ENCODE results near the gene HLX. TPM values are rescaled to one million over a fixed set of nuclear protein-coding genes. Genes with fewer than 3 reads are reported as not detected.

The HLX gene
- total RNA-seq, 1 experiment from 2014 or later, result 1.8 TPM

DNA sequence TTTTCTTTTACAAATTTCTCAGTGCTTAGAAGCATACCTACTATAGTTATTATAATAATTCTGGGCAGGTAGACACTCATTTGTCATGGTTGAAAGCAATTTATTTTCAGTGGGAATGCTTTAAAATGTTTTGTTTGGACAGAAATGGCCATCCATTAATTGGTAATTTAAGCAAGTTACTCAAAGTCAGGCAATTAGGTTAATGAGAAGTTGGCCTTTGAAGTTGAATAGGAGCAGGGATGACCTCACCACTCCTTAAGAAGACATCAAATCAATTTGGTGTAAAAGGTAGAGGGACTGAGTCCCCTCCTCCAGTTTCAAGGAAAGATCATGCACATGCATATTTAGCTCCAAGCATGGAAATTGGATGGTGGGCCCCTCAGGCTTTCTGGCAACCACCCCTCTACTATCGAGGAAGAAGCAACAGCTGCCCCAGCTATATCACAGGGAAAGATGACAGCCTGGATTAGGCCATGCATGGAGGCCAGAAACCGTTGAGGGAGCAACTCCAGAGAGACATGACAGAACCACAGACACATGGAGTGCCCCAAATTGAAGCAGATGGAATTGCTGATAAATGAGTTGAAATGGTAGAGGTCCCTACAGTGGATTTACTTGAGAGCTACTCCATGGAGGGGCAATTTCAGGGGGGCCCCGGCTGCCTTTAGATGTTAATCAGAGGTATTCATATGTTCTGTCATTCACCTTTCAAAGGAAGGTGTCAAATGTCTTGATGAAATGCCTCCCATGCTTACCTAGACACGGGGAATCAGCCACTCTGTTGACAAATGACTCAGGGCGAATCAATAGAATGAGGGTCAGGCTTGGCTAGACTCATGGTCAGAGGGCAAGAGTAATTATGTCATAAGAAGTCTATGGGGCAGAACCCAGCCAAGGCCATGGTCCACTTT lies 26.7 kb downstream of the HLX start:
- Histone ChIP-seq H4K20me1 (ENCODE audit: insufficient read depth) (no peaks in the 10 kb centered on the region), H3K4me1 (ENCODE audit: control insufficient read depth in 1 of 2, insufficient read depth in 2 of 2, low read length in 2 of 2) (no peaks in the 10 kb centered on the region), H3K27me3 (ENCODE audit: insufficient read depth, low read length) (peaks cover 4% of the 10 kb centered on the region; the same call in 1 of the 2 replicates), H3K79me2 (ENCODE audit: insufficient read depth, low read length) (no peaks in the 10 kb centered on the region), H3K9me3 (ENCODE audit: control insufficient read depth in 1 of 2, insufficient read depth in 1 of 2, low read depth in 1 of 2, low read length in 2 of 2) (no peaks in the 10 kb centered on the region), H3K27ac (ENCODE audit: low read depth, low read length) (no peak overlapping the region), H3K9me2 (ENCODE audit: insufficient read depth) (no peaks in the 10 kb centered on the region), H3K9ac (ENCODE audit: low read length) (no peak overlapping the region), H3K36me3 (ENCODE audit: control insufficient read depth in 1 of 2, insufficient read depth in 2 of 2, low read length in 2 of 2) (no peaks in the 10 kb centered on the region), H2AFZ (ENCODE audit: low read depth, low read length, poor library complexity, severe bottlenecking) (no peak overlapping the region), H3K4me3 (replicated peaks in 1 of 2; ENCODE audit: low read depth in 1 of 2, low read length in 2 of 2) (no peak overlapping the region), H3K4me2 (ENCODE audit: low read length) (no peak overlapping the region)
- RAD21 ChIA-PET (ENCODE audit: low non-redundant PET in 1 of 2, low total read pairs in 2 of 2, uncharacterized antibody in 2 of 2, unreplicated experiment in 2 of 2), result no interaction called here
- intact Hi-C loops (cut with micrococcal nuclease), result loop anchor here (10.0 kb wide), 1 partner anchor 529 kb away; no protein-coding TSS in a partner anchor
- TF ChIP-seq ZFX (IDR thresholded peaks at IDR 0.05) (no peak), POLR2A (IDR thresholded peaks at IDR 0.05; ENCODE audit: borderline replicate concordance, extremely low read depth, insufficient read depth, insufficient read length) (no peak), SRF (IDR thresholded peaks at IDR 0.05; ENCODE audit: low read depth) (no peak), EZH2phosphoT487 (IDR thresholded peaks at IDR 0.05; ENCODE audit: borderline replicate concordance) (no peak), TCF7L2 (IDR thresholded peaks at IDR 0.05; ENCODE audit: borderline replicate concordance, extremely low read depth, insufficient read depth, insufficient read length) (no peak), FOSL1 (IDR thresholded peaks at IDR 0.05; ENCODE audit: low read depth) (no peak), RAD21 (IDR thresholded peaks at IDR 0.05; ENCODE audit: low read depth) (no peak), CBX3 (IDR thresholded peaks at IDR 0.05; ENCODE audit: low read depth) (no peak), SP1 (IDR thresholded peaks at IDR 0.05; ENCODE audit: low read depth) (no peak), YY1 (IDR thresholded peaks at IDR 0.05; ENCODE audit: extremely low read depth, insufficient replicate concordance, low read depth, low read length) (no peak), ZNF274 (IDR thresholded peaks at IDR 0.05; ENCODE audit: low read depth, low read length) (no peak), ELF1 (IDR thresholded peaks at IDR 0.05; ENCODE audit: borderline replicate concordance, low read depth) (no peak), EGR1 (IDR thresholded peaks at IDR 0.05; ENCODE audit: low read depth) (no peak)
- TF ChIP-seq, protein P1, sequence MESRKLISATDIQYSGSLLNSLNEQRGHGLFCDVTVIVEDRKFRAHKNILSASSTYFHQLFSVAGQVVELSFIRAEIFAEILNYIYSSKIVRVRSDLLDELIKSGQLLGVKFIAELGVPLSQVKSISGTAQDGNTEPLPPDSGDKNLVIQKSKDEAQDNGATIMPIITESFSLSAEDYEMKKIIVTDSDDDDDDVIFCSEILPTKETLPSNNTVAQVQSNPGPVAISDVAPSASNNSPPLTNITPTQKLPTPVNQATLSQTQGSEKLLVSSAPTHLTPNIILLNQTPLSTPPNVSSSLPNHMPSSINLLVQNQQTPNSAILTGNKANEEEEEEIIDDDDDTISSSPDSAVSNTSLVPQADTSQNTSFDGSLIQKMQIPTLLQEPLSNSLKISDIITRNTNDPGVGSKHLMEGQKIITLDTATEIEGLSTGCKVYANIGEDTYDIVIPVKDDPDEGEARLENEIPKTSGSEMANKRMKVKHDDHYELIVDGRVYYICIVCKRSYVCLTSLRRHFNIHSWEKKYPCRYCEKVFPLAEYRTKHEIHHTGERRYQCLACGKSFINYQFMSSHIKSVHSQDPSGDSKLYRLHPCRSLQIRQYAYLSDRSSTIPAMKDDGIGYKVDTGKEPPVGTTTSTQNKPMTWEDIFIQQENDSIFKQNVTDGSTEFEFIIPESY (IDR thresholded peaks at IDR 0.05; ENCODE audit: extremely low read depth, insufficient replicate concordance, low read length), result no peak
- TF ChIP-seq, protein P2, sequence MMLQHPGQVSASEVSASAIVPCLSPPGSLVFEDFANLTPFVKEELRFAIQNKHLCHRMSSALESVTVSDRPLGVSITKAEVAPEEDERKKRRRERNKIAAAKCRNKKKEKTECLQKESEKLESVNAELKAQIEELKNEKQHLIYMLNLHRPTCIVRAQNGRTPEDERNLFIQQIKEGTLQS (IDR thresholded peaks at IDR 0.05), result no peak
- TF ChIP-seq, protein P3, sequence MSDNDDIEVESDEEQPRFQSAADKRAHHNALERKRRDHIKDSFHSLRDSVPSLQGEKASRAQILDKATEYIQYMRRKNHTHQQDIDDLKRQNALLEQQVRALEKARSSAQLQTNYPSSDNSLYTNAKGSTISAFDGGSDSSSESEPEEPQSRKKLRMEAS (IDR thresholded peaks at IDR 0.05), result no peak
- TF ChIP-seq, protein P4, sequence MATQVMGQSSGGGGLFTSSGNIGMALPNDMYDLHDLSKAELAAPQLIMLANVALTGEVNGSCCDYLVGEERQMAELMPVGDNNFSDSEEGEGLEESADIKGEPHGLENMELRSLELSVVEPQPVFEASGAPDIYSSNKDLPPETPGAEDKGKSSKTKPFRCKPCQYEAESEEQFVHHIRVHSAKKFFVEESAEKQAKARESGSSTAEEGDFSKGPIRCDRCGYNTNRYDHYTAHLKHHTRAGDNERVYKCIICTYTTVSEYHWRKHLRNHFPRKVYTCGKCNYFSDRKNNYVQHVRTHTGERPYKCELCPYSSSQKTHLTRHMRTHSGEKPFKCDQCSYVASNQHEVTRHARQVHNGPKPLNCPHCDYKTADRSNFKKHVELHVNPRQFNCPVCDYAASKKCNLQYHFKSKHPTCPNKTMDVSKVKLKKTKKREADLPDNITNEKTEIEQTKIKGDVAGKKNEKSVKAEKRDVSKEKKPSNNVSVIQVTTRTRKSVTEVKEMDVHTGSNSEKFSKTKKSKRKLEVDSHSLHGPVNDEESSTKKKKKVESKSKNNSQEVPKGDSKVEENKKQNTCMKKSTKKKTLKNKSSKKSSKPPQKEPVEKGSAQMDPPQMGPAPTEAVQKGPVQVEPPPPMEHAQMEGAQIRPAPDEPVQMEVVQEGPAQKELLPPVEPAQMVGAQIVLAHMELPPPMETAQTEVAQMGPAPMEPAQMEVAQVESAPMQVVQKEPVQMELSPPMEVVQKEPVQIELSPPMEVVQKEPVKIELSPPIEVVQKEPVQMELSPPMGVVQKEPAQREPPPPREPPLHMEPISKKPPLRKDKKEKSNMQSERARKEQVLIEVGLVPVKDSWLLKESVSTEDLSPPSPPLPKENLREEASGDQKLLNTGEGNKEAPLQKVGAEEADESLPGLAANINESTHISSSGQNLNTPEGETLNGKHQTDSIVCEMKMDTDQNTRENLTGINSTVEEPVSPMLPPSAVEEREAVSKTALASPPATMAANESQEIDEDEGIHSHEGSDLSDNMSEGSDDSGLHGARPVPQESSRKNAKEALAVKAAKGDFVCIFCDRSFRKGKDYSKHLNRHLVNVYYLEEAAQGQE (IDR thresholded peaks at IDR 0.05; ENCODE audit: low read depth), result no peak
- TF ChIP-seq, protein P5, sequence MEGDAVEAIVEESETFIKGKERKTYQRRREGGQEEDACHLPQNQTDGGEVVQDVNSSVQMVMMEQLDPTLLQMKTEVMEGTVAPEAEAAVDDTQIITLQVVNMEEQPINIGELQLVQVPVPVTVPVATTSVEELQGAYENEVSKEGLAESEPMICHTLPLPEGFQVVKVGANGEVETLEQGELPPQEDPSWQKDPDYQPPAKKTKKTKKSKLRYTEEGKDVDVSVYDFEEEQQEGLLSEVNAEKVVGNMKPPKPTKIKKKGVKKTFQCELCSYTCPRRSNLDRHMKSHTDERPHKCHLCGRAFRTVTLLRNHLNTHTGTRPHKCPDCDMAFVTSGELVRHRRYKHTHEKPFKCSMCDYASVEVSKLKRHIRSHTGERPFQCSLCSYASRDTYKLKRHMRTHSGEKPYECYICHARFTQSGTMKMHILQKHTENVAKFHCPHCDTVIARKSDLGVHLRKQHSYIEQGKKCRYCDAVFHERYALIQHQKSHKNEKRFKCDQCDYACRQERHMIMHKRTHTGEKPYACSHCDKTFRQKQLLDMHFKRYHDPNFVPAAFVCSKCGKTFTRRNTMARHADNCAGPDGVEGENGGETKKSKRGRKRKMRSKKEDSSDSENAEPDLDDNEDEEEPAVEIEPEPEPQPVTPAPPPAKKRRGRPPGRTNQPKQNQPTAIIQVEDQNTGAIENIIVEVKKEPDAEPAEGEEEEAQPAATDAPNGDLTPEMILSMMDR (IDR thresholded peaks at IDR 0.05 in 2 of 3, conservative IDR thresholded peaks at IDR 0.05 in 1 of 3; ENCODE audit: borderline replicate concordance in 1 of 3, insufficient read depth in 1 of 3, low read depth in 2 of 3, low read length in 2 of 3), result no peak
- CTCF ChIA-PET, result interaction anchor here (0.6 kb wide), 1 partner anchor 27 kb away, joined by 3 read pairs; the partner anchor contains the start of gene HLX
- no TSS peak for BruUV-seq (replicated peaks)
- DNase-seq (ENCODE audit: low read depth, low spot score) (no peak), ATAC-seq (no peak)
- POLR2A ChIA-PET, result no interaction called here

All from HCT116 (cell line).